Measurements from ENCODE around the gene CHPF. TPM values are rescaled to one million over a fixed set of nuclear protein-coding genes. Genes with fewer than 3 reads are reported as not detected.

The CHPF gene
- total and polyA plus RNA-seq, 2 experiments from 2014 or later = 180 to 315 TPM

DNA sequence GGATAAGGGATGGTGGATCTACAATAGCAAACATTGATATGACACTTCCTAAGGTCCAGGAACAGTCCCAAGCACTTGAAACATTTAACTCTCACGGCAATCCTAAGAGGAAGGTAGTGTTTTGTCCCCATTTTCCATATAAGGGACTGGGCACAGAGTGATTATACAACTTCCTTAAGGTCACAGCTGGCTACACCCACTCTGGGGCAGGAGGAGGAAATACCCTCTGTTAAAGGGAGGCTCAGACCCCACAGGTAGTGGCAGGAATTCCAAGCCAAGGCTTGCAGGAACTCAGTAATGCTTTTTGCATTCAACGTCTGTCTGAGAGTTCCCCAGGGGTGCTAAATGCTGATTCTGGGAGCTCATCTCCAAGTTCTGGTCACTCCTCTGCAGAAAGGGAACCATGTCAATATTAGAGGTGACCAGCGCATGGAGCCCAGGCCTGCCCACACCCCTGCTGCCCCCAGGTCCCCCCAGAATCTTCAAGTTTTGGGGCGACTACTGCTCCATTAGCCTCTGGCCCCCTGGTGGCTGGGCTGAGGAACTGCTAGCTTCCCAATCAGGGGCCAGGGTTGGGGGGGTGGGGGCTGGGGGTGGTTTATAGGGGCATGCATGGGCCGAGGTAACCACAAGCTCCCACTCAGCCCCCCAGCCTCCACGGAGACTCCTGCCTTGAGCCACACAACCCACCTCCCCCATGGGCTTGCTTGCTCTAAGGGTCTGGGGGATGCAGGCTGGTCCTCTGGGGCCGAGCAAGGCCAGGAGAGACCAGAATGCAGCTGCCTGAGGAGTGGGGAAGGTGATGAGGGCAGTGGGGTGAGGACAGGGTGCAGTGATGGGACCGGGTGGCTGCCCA is 16.7 kb upstream of the CHPF start:
- H3K27ac ChIP-seq = no peak overlapping the region
- 62% methylated on average over 6 of the region's 8 CpGs for WGBS (ENCODE audit: low lambda C conversion rate, missing lambda C conversion rate)
- no peak overlapping the region for H2AFZ ChIP-seq
- H4K20me1 ChIP-seq (ENCODE audit: insufficient read depth, poor library complexity, severe bottlenecking) = no peaks in the 10 kb centered on the region
- H3K4me3 ChIP-seq = no peak overlapping the region
- no peaks in the 10 kb centered on the region for H3K27me3 ChIP-seq
- DNase-seq (ENCODE audit: low spot score) = no peak
- TF ChIP-seq EZH2phosphoT487 (IDR thresholded peaks at IDR 0.05; ENCODE audit: low read depth, severe bottlenecking, unreplicated experiment) (no peak), EZH2 (IDR thresholded peaks at IDR 0.05; ENCODE audit: borderline replicate concordance) (no peak), CTCF (IDR thresholded peaks at IDR 0.05; ENCODE audit: poor library complexity) (peak; percentile 62)
- H3K36me3 ChIP-seq (replicated peaks; ENCODE audit: insufficient read depth, low read depth) = no peaks in the 10 kb centered on the region
- no peaks in the 10 kb centered on the region for H3K4me1 ChIP-seq (ENCODE audit: insufficient read depth)
- H3K9me3 ChIP-seq (ENCODE audit: low read depth) = no peaks in the 10 kb centered on the region
- no peak overlapping the region for H3K4me2 ChIP-seq
- no peaks in the 10 kb centered on the region for H3K79me2 ChIP-seq
- H3K9me2 ChIP-seq (replicated peaks; ENCODE audit: insufficient read depth) = no peaks in the 10 kb centered on the region

DNA sequence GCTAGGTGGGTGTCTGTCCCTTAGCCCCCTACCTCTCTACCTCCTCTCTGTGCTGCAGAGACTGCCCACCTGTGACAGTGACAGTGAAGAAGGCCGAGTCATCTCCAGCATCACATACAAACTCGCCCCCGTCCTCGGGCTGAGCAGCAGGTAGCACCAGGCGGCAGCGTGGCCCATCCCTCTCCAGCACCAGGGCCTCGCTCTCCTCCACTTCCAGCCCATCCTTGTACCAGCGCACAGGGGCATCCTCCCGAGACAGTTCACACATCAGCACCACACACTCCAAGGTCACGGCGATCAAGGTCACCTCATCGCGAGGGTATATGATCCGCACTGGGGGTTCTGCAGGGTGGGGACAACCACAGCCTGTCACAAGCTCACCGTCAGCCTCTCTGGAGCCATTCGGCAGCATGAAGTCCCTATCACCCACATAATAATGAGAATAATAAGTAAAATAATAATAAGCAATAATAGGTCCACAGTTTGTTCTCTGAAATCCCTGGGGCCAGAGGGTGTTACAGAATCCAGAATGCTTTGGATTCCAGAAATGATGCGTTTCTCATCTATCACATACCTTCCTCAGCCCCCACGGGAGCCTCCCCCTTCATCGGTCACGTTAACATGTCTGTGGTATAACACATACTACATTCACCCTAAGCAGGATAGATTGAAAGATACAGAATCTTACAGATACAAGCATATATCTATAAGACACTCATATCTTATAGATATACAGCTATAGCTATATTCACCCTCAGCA is 15.7 kb upstream of the CHPF start:
- DNase-seq (ENCODE audit: low spot score) = no peak
- no peak overlapping the region for H3K4me3 ChIP-seq
- 95% methylated on average over 20 of the region's 20 CpGs for WGBS (ENCODE audit: low lambda C conversion rate, missing lambda C conversion rate)
- no peak for TF ChIP-seq CTCF (IDR thresholded peaks at IDR 0.05; ENCODE audit: poor library complexity)
- TF ChIP-seq EZH2 (IDR thresholded peaks at IDR 0.05; ENCODE audit: borderline replicate concordance) = no peak
- TF ChIP-seq EZH2phosphoT487 (IDR thresholded peaks at IDR 0.05; ENCODE audit: low read depth, severe bottlenecking, unreplicated experiment) = no peak
- no peaks in the 10 kb centered on the region for H3K4me1 ChIP-seq (ENCODE audit: insufficient read depth)
- no peaks in the 10 kb centered on the region for H3K79me2 ChIP-seq
- H3K9me2 ChIP-seq (replicated peaks; ENCODE audit: insufficient read depth) = no peaks in the 10 kb centered on the region
- H3K27me3 ChIP-seq = no peaks in the 10 kb centered on the region
- no peak overlapping the region for H3K4me2 ChIP-seq
- no peak overlapping the region for H2AFZ ChIP-seq
- H4K20me1 ChIP-seq (ENCODE audit: insufficient read depth, poor library complexity, severe bottlenecking) = no peaks in the 10 kb centered on the region
- no peaks in the 10 kb centered on the region for H3K36me3 ChIP-seq (replicated peaks; ENCODE audit: insufficient read depth, low read depth)
- H3K9me3 ChIP-seq (ENCODE audit: low read depth) = no peaks in the 10 kb centered on the region
- no peak overlapping the region for H3K27ac ChIP-seq

GRCh38 chr2:219557791-219558785 is 14.5 kb upstream of the CHPF start:
- Histone ChIP-seq H3K27ac (no peak overlapping the region), H3K79me2 (no peaks in the 10 kb centered on the region), H3K4me2 (no peak overlapping the region), H3K27me3 (peaks cover 2% of the 10 kb centered on the region), H2AFZ (no peak overlapping the region), H4K20me1 (ENCODE audit: insufficient read depth, poor library complexity, severe bottlenecking) (no peaks in the 10 kb centered on the region), H3K4me1 (ENCODE audit: insufficient read depth) (peaks cover 2% of the 10 kb centered on the region), H3K9me2 (replicated peaks; ENCODE audit: insufficient read depth) (no peaks in the 10 kb centered on the region), H3K4me3 (no peak overlapping the region), H3K9me3 (ENCODE audit: low read depth) (no peaks in the 10 kb centered on the region), H3K36me3 (replicated peaks; ENCODE audit: insufficient read depth, low read depth) (no peaks in the 10 kb centered on the region)
- TF ChIP-seq EZH2phosphoT487 (IDR thresholded peaks at IDR 0.05; ENCODE audit: low read depth, severe bottlenecking, unreplicated experiment) = no peak
- TF ChIP-seq CTCF (IDR thresholded peaks at IDR 0.05; ENCODE audit: poor library complexity) = no peak
- no peak for TF ChIP-seq EZH2 (IDR thresholded peaks at IDR 0.05; ENCODE audit: borderline replicate concordance)
- WGBS (ENCODE audit: low lambda C conversion rate, missing lambda C conversion rate) = 96% methylated on average over 23 of the region's 25 CpGs
- DNase-seq (ENCODE audit: low spot score) = no peak

Measured in hepatocyte (in vitro differentiated cells).